Mesothelial cell of epicardium (in vitro differentiated cells): ENCODE results near the gene ESRRG. TPM values are rescaled to one million over a fixed set of nuclear protein-coding genes. Genes with fewer than 3 reads are reported as not detected.
A peak's percentile ranks its signal among the peaks of the same experiment; 100 is the strongest.

Experiments
- DNase-seq, 2 experiments: peaks; one replicate each; pipeline ENCODE4 v3.0.0; 2021; ENCODE audit warnings: low spot score in 2 of 2; ENCODE audit not compliant: unreplicated experiment in 2 of 2
- H3K27ac Mint-ChIP-seq: 2 replicates; pipeline ENCODE4 v1.8.0; 2021; ENCODE audit warnings: mixed read lengths
- H3K27me3 Mint-ChIP-seq: 2 replicates; pipeline ENCODE4 v1.8.0; 2021; ENCODE audit warnings: low read depth, mixed read lengths
- H3K36me3 Mint-ChIP-seq: 2 replicates; pipeline ENCODE4 v1.8.0; 2021; ENCODE audit warnings: mixed read lengths
- H3K4me1 Mint-ChIP-seq: 2 replicates; pipeline ENCODE4 v1.8.0; 2021; ENCODE audit warnings: mixed read lengths
- H3K4me3 Mint-ChIP-seq: 2 replicates; pipeline ENCODE4 v1.8.0; 2021; ENCODE audit warnings: mild to moderate bottlenecking, moderate library complexity, mixed read lengths
- H3K9me3 Mint-ChIP-seq: 2 replicates; pipeline ENCODE4 v1.8.0; 2021; ENCODE audit warnings: mixed read lengths
- CTCF ChIP-seq: fragments of 200-600 bp; sonication (generic); IDR thresholded peaks from one replicate; pipeline ENCODE4 v1.5.0; 2021; ENCODE audit warnings: antibody characterized with exemption; ENCODE audit not compliant: unreplicated experiment
- total RNA-seq: library from RNA; stranded (reverse); gene quantifications from 3 replicates; pipeline ENCODE4 v1.2.1, GENCODE V29; 2021

ESRRG gene
- total RNA-seq, 1 donor from 2014 or later = 11.0 TPM

- TF ChIP-seq CTCF = no peak
- Mint-ChIP-seq H3K36me3 (peaks cover 14% of the 10 kb centered on the region), H3K27ac (peak overlapping the region; percentile 54), H3K4me3 (no peak overlapping the region), H3K9me3 (no peaks in the 10 kb centered on the region), H3K4me1 (peaks cover 7% of the 10 kb centered on the region), H3K27me3 (no peaks in the 10 kb centered on the region)
- no peak for DNase-seq
These were observed 80.1 kb downstream of the ESRRG start for GRCh38 chr1:216643176-216643575.

GRCh38 chr1:216641669-216642460, 81.4 kb downstream of the ESRRG start:
- no peak overlapping the region for H3K4me3 Mint-ChIP-seq
- no peak for DNase-seq
- no peaks in the 10 kb centered on the region for H3K9me3 Mint-ChIP-seq
- H3K4me1 Mint-ChIP-seq = peaks cover 7% of the 10 kb centered on the region
- no peak overlapping the region for H3K27ac Mint-ChIP-seq
- no peaks in the 10 kb centered on the region for H3K27me3 Mint-ChIP-seq
- no peak for TF ChIP-seq CTCF
- H3K36me3 Mint-ChIP-seq = peaks cover 12% of the 10 kb centered on the region

- no peaks in the 10 kb centered on the region for H3K27me3 Mint-ChIP-seq
- no peak overlapping the region for H3K27ac Mint-ChIP-seq
- no peak for TF ChIP-seq CTCF
- H3K4me3 Mint-ChIP-seq = no peak overlapping the region
- DNase-seq = no peak
- no peaks in the 10 kb centered on the region for H3K9me3 Mint-ChIP-seq
- peaks cover 3% of the 10 kb centered on the region for H3K36me3 Mint-ChIP-seq
- H3K4me1 Mint-ChIP-seq = peaks cover 7% of the 10 kb centered on the region
These were observed 83.1 kb downstream of the ESRRG start for GRCh38 chr1:216640100-216640499.

- Mint-ChIP-seq H3K27ac (no peak overlapping the region), H3K36me3 (peaks cover 2% of the 10 kb centered on the region), H3K9me3 (peaks cover 3% of the 10 kb centered on the region), H3K27me3 (no peaks in the 10 kb centered on the region), H3K4me1 (peaks cover 7% of the 10 kb centered on the region), H3K4me3 (no peak overlapping the region)
- no peak for TF ChIP-seq CTCF
- no peak for DNase-seq
These were observed 90.2 kb downstream of the ESRRG start for GRCh38 chr1:216632980-216633379.

GRCh38 chr1:216630532-216630931, 92.7 kb downstream of the ESRRG start:
- no peak for TF ChIP-seq CTCF
- DNase-seq = no peak

More at GRCh38 chr1:216630532-216630931, 92.7 kb downstream of the ESRRG start:
- Mint-ChIP-seq H3K4me1 (peaks cover 7% of the 10 kb centered on the region), H3K36me3 (peaks cover 2% of the 10 kb centered on the region), H3K27me3 (no peaks in the 10 kb centered on the region), H3K9me3 (peaks cover 3% of the 10 kb centered on the region), H3K27ac (no peak overlapping the region), H3K4me3 (no peak overlapping the region)
